GM12878 (cell line): ENCODE data around the gene EHD1. TPM values are rescaled to one million over a fixed set of nuclear protein-coding genes. Genes with fewer than 3 reads are reported as not detected.

ENCODE experiments used
- ATAC-seq: fragments of 200-7000 bp; cut with Tn5 transposase; 3 replicates; pipeline ENCODE4 v1.9.1; 2020; ENCODE audit warnings: mild to moderate bottlenecking, moderate library complexity
- BruUV-seq: library from RNA; stranded (reverse); fragments of 400-500 nt; replicated peaks from 2 replicates; lab custom pipeline; 2021; lab: Mats Ljungman, UMichigan
- CTCF ChIA-PET: fragments of 300-600 bp; sonication (Branson Sonifier 250); formaldehyde crosslinking; extraction: SDS; loops from one replicate; lab custom pipeline; 2021; ENCODE audit warnings: inconsistent platforms; lab: Yijun Ruan, JAX
- POLR2A ChIA-PET: fragments of 350-600 bp; formaldehyde crosslinking; extraction: SDS; loops from one replicate; lab custom pipeline; 2021; ENCODE audit warnings: inconsistent platforms; lab: Charles Lee
- RAD21 ChIA-PET: fragments of 300-600 bp; sonication (Branson Sonifier 250); formaldehyde crosslinking; loops from one replicate; lab custom pipeline; 2023; ENCODE audit warnings: antibody characterized with exemption; ENCODE audit not compliant: unreplicated experiment; lab: Charles Lee
- SMC1A ChIA-PET: fragments of 300-600 bp; sonication (Branson Sonifier 250); formaldehyde crosslinking; loops from one replicate; lab custom pipeline; 2023; ENCODE audit not compliant: unreplicated experiment, uncharacterized antibody; lab: Charles Lee
- DNase-seq: peaks from one replicate; pipeline ENCODE4 v3.0.0-alpha.2; 2011; ENCODE audit warnings: low read depth, low spot score
- FAIRE-seq: peaks from 3 replicates; lab custom pipeline; 2011; peaks lifted over from hg19 to GRCh38; lab: Jason Lieb, UNC
- H2AFZ ChIP-seq: 2 replicates; pipeline ENCODE4 v1.6.0; 2011; ENCODE audit warnings: low read depth, low read length, control low read depth; ENCODE audit not compliant: control insufficient read depth
- H3K27ac ChIP-seq: 2 replicates; pipeline ENCODE4 v1.5.1; 2011; ENCODE audit warnings: control low read depth; ENCODE audit not compliant: control insufficient read depth, insufficient read depth
- H3K27me3 ChIP-seq, 2 experiments: replicated peaks in 1 of 2; 2 replicates each; pipeline versions ENCODE4 v1.6.0 to v1.6.1; 2011; ENCODE audit warnings: low read length in 1 of 2; ENCODE audit not compliant: control insufficient read depth in 2 of 2, insufficient read depth in 2 of 2
- H3K36me3 ChIP-seq, 2 experiments: 2 replicates each; pipeline ENCODE4 v1.5.1; 2011; ENCODE audit warnings: low read length in 1 of 2; ENCODE audit not compliant: control insufficient read depth in 2 of 2, insufficient read depth in 2 of 2
- H3K4me1 ChIP-seq: 2 replicates; pipeline ENCODE4 v1.6.1; 2011; ENCODE audit warnings: mild to moderate bottlenecking, low read length, moderate library complexity, mixed read lengths; ENCODE audit not compliant: control insufficient read depth, insufficient read depth
- H3K4me2 ChIP-seq: 2 replicates; pipeline ENCODE4 v1.6.0; 2011; ENCODE audit warnings: control low read depth; ENCODE audit not compliant: control insufficient read depth, insufficient read depth
- H3K4me3 ChIP-seq: fragments of 200-600 bp; sonication (generic); 2 replicates; pipeline ENCODE4 v1.5.1; 2016
- H3K79me2 ChIP-seq: 2 replicates; pipeline ENCODE4 v1.6.0; 2011; ENCODE audit warnings: low read length; ENCODE audit not compliant: control insufficient read depth, insufficient read depth
- H3K9ac ChIP-seq: 2 replicates; pipeline ENCODE4 v1.8.0; 2011; ENCODE audit warnings: low read length, control low read depth, mixed read lengths; ENCODE audit not compliant: control insufficient read depth, insufficient read depth
- H3K9me3 ChIP-seq: replicated peaks from 3 replicates; pipeline ENCODE4 v1.5.1; 2011; ENCODE audit warnings: mild to moderate bottlenecking, low read length; ENCODE audit not compliant: control insufficient read depth, insufficient read depth
- H4K20me1 ChIP-seq: 2 replicates; pipeline ENCODE4 v1.6.0; 2011; ENCODE audit not compliant: control insufficient read depth, insufficient read depth
- CBFB ChIP-seq: IDR thresholded peaks from 2 replicates; pipeline ENCODE4 v1.6.1; 2016; ENCODE audit warnings: antibody characterized with exemption, low read depth
- CBX3 ChIP-seq: fragments of 200-600 bp; sonication (generic); IDR thresholded peaks from 2 replicates; pipeline ENCODE4 v1.6.1; 2016; ENCODE audit warnings: low read depth, borderline replicate concordance
- GABPA ChIP-seq: IDR thresholded peaks from 2 replicates; pipeline ENCODE4 v1.6.1; 2014; ENCODE audit warnings: antibody characterized with exemption, low read depth, mild to moderate bottlenecking, inconsistent platforms
- HCFC1 ChIP-seq: fragments of 150-350 bp; IDR thresholded peaks from 2 replicates; pipeline ENCODE4 v1.6.1; 2014; ENCODE audit warnings: low read length
- POLR2AphosphoS5 ChIP-seq: IDR thresholded peaks from 2 replicates; pipeline ENCODE4 v1.6.1; 2011; ENCODE audit warnings: mild to moderate bottlenecking, low read length, inconsistent platforms
- SIN3A ChIP-seq: IDR thresholded peaks from 2 replicates; pipeline ENCODE4 v1.6.1; 2012; ENCODE audit warnings: low read depth, low read length, improper control_type of control experiment
- TCF7 ChIP-seq: IDR thresholded peaks from 2 replicates; pipeline ENCODE4 v1.6.1; 2014; ENCODE audit warnings: antibody characterized with exemption, borderline replicate concordance
- WGBS: methylation state at CpG from one replicate; pipeline ENCODE4 v1.1.6; 2016; ENCODE audit warnings: low lambda C conversion rate; ENCODE audit not compliant: insufficient replicate concordance, insufficient coverage; ENCODE audit errors: missing lambda C conversion rate; 5-methylcytosine and 5-hydroxymethylcytosine counted together
- in situ Hi-C: fragments of 300-500 bp; cut with MboI; formaldehyde crosslinking; loops from 9 replicates; pipeline ENCODE4 v1.14.3; 2018; ENCODE audit warnings: mixed read lengths
- intact Hi-C: fragments of 100-400 bp; cut with micrococcal nuclease; formaldehyde crosslinking; loops from one replicate; pipeline ENCODE4 v1.14.2; 2022; ENCODE audit not compliant: unreplicated experiment
- polyA plus RNA-seq, 11 experiments: library from polyadenylated mRNA; depleted of rRNA in 4 of 11; unstranded in 6 of 11; stranded (reverse) in 5 of 11; fragments of >200 nt; fragmentation: Nextera tagmentation in 4 of 11; fragmentation: Illumina TruSeq in 1 of 11; extraction: Ambion mirVana in 4 of 11; extraction: Trizol in 1 of 11; gene quantifications; 1 replicate in 1 of 11; 2 replicates in 10 of 11; pipeline versions ENCODE4 v1.2.1 to v1.2.3, GENCODE V29; 2011 to 2016; ENCODE audit warnings: inconsistent platforms in 2 of 11, missing spikeins in 2 of 11, low read depth in 1 of 11
- total RNA-seq, 4 experiments: library from RNA; depleted of rRNA in 3 of 4; stranded (reverse); fragments of >200 nt in 3 of 4; fragmentation: Illumina TruSeq in 1 of 4; extraction: Trizol in 1 of 4; gene quantifications; 2 replicates each; pipeline versions ENCODE4 v1.2.1 to v1.2.3, GENCODE V29; 2013 to 2021
- TF ChIP-seq, protein P1 (sequence below): fragments of 450-650 bp; IDR thresholded peaks from 2 replicates; pipeline ENCODE4 v1.6.1; 2016; ENCODE audit warnings: mild to moderate bottlenecking
- TF ChIP-seq, protein P2 (sequence below): fragments of 450-650 bp; IDR thresholded peaks from 2 replicates; pipeline ENCODE4 v1.6.1; 2016; ENCODE audit warnings: mild to moderate bottlenecking, moderate library complexity, borderline replicate concordance
- TF ChIP-seq, protein P3 (sequence below): fragments of 450-650 bp; IDR thresholded peaks from 2 replicates; pipeline ENCODE4 v1.6.1; 2017; ENCODE audit warnings: mild to moderate bottlenecking
- TF ChIP-seq, protein P4 (sequence below): IDR thresholded peaks from 2 replicates; pipeline ENCODE4 v1.6.1; 2011; ENCODE audit warnings: low read depth, mild to moderate bottlenecking, low read length, moderate library complexity, borderline replicate concordance; ENCODE audit errors: extremely low read depth
- TF ChIP-seq, protein P5 (sequence below): fragments of 450-650 bp; IDR thresholded peaks from 2 replicates; pipeline ENCODE4 v1.6.1; 2017; ENCODE audit warnings: borderline replicate concordance

EHD1 gene
- total and polyA plus RNA-seq, 10 of the 15 experiments (the other 5 are each of a cell fraction or from before 2014, with no cell fraction given) = 1.0 to 165 (median 66.5) TPM

DNA sequence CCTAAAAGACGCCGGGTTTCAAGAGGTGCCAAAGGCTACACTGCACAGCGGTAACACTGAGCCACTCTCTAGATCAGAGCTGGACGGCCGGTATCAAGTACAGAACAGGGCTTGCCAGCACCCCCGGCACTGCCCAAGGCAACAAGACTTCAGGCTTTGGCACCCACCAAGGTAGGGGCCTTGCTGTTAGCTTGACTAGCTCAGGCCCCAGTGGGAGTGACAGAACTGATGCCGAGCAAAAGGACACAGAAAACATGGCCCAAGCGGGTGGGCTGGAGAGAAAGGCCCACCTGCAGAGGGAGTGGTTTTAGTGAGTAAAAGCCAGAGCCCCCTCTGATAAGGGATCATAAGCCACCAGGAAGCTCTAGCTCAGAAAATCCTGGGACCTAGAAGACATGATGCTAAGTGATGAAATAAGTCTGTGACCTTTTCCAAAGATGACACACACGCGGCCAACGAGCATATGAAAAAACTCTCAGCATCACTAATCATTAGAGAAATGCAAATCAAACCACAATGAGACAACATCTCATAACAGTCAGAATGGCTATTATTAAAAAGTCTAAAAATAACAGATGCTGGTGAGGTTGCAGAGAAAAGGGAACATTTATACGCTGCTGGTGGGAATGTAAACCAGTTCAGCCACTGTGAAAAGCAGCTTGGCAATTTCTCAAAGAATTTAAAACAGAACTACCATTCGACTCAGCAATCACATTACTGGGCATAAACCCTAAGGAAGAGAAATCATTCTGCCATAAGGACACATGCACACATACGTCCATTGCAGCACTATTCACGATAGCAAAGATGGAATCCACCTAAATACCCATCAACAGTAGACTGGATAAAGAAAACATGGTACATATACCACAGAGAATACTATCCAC, 12.9 kb downstream of the EHD1 start:
- BruUV-seq = TSS peak; percentile 86
- H3K4me3 ChIP-seq = peak overlapping the region; percentile 45
- TF ChIP-seq HCFC1 (no peak), CBFB (peak; percentile 78), POLR2AphosphoS5 (peak; percentile 58), GABPA (no peak), TCF7 (no peak), SIN3A (0 out of 2 replicates have a peak, but pooled peaks have one; percentile 34), CBX3 (no peak)
- TF ChIP-seq, protein P1, sequence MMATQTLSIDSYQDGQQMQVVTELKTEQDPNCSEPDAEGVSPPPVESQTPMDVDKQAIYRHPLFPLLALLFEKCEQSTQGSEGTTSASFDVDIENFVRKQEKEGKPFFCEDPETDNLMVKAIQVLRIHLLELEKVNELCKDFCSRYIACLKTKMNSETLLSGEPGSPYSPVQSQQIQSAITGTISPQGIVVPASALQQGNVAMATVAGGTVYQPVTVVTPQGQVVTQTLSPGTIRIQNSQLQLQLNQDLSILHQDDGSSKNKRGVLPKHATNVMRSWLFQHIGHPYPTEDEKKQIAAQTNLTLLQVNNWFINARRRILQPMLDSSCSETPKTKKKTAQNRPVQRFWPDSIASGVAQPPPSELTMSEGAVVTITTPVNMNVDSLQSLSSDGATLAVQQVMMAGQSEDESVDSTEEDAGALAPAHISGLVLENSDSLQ = peak; percentile 24; the same call in 1 of the 2 replicates
- TF ChIP-seq, protein P2, sequence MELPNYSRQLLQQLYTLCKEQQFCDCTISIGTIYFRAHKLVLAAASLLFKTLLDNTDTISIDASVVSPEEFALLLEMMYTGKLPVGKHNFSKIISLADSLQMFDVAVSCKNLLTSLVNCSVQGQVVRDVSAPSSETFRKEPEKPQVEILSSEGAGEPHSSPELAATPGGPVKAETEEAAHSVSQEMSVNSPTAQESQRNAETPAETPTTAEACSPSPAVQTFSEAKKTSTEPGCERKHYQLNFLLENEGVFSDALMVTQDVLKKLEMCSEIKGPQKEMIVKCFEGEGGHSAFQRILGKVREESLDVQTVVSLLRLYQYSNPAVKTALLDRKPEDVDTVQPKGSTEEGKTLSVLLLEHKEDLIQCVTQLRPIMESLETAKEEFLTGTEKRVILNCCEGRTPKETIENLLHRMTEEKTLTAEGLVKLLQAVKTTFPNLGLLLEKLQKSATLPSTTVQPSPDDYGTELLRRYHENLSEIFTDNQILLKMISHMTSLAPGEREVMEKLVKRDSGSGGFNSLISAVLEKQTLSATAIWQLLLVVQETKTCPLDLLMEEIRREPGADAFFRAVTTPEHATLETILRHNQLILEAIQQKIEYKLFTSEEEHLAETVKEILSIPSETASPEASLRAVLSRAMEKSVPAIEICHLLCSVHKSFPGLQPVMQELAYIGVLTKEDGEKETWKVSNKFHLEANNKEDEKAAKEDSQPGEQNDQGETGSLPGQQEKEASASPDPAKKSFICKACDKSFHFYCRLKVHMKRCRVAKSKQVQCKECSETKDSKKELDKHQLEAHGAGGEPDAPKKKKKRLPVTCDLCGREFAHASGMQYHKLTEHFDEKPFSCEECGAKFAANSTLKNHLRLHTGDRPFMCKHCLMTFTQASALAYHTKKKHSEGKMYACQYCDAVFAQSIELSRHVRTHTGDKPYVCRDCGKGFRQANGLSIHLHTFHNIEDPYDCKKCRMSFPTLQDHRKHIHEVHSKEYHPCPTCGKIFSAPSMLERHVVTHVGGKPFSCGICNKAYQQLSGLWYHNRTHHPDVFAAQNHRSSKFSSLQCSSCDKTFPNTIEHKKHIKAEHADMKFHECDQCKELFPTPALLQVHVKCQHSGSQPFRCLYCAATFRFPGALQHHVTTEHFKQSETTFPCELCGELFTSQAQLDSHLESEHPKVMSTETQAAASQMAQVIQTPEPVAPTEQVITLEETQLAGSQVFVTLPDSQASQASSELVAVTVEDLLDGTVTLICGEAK = no peak
- TF ChIP-seq, protein P3, sequence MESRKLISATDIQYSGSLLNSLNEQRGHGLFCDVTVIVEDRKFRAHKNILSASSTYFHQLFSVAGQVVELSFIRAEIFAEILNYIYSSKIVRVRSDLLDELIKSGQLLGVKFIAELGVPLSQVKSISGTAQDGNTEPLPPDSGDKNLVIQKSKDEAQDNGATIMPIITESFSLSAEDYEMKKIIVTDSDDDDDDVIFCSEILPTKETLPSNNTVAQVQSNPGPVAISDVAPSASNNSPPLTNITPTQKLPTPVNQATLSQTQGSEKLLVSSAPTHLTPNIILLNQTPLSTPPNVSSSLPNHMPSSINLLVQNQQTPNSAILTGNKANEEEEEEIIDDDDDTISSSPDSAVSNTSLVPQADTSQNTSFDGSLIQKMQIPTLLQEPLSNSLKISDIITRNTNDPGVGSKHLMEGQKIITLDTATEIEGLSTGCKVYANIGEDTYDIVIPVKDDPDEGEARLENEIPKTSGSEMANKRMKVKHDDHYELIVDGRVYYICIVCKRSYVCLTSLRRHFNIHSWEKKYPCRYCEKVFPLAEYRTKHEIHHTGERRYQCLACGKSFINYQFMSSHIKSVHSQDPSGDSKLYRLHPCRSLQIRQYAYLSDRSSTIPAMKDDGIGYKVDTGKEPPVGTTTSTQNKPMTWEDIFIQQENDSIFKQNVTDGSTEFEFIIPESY = no peak
- TF ChIP-seq, protein P4, sequence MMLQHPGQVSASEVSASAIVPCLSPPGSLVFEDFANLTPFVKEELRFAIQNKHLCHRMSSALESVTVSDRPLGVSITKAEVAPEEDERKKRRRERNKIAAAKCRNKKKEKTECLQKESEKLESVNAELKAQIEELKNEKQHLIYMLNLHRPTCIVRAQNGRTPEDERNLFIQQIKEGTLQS = no peak
- TF ChIP-seq, protein P5, sequence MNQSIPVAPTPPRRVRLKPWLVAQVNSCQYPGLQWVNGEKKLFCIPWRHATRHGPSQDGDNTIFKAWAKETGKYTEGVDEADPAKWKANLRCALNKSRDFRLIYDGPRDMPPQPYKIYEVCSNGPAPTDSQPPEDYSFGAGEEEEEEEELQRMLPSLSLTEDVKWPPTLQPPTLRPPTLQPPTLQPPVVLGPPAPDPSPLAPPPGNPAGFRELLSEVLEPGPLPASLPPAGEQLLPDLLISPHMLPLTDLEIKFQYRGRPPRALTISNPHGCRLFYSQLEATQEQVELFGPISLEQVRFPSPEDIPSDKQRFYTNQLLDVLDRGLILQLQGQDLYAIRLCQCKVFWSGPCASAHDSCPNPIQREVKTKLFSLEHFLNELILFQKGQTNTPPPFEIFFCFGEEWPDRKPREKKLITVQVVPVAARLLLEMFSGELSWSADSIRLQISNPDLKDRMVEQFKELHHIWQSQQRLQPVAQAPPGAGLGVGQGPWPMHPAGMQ = no peak

More for the DNA sequence above, 12.9 kb downstream of the EHD1 start:
- RAD21 ChIA-PET = interaction anchor here (0.7 to 15.8 kb wide), 5 partner anchors 12 to 59 kb away, joined by 3 to 316 read pairs (median 7); partner anchors contain the start of genes CDC42BPG, EHD1 and PPP2R5B
- H3K79me2 ChIP-seq = peaks cover 90% of the 10 kb centered on the region
- H4K20me1 ChIP-seq = peaks cover 3% of the 10 kb centered on the region; the same call in 1 of the 2 replicates
- POLR2A ChIA-PET = interaction anchor here (0.6 to 24.3 kb wide), 7 partner anchors 9 to 197 kb away, joined by 3 to 620 read pairs (median 4); partner anchors contain the start of genes ATG2A, CDC42BPG, EHD1 and PPP2R5B
- in situ Hi-C loops (loop anchor here (10.0 kb wide), 1 partner anchor 559 kb away; the partner anchor contains the start of gene NEAT1), intact Hi-C loops (loop anchor here (2.0 kb wide), 1 partner anchor 15 kb away; no protein-coding TSS in a partner anchor)
- peak overlapping the region; percentile 99 for H3K27ac ChIP-seq
- ATAC-seq (peak; percentile 49), FAIRE-seq (peak; percentile 82), DNase-seq (no peak)
- 0% methylated on average over 15 of the region's 15 CpGs for WGBS
- CTCF ChIA-PET = interaction anchor here (0.6 to 28.8 kb wide), 6 partner anchors 15 to 416 kb away, joined by 3 to 1208 read pairs (median 4); partner anchors contain the start of genes CDC42BPG, EHD1, RASGRP2 and ZNHIT2
- peaks cover 22 to 29% of the 10 kb centered on the region in 2 experiments; a peak in 3 of 4 replicates for H3K36me3 ChIP-seq
- SMC1A ChIA-PET = interaction anchor here (0.8 to 15.0 kb wide), 5 partner anchors 12 to 131 kb away, joined by 3 to 306 read pairs (median 3); partner anchors contain the start of genes BATF2 and EHD1
- peak overlapping the region; percentile 81 for H3K9ac ChIP-seq
- H3K4me2 ChIP-seq = peak overlapping the region; percentile 100
- H3K9me3 ChIP-seq = no peaks in the 10 kb centered on the region
- peaks cover 91% of the 10 kb centered on the region for H3K4me1 ChIP-seq
- no peak overlapping the region for H2AFZ ChIP-seq
- H3K27me3 ChIP-seq = no peaks in the 10 kb centered on the region
